ENCODE measurements around the gene EFCAB11.

- TF ChIP-seq, protein P1, sequence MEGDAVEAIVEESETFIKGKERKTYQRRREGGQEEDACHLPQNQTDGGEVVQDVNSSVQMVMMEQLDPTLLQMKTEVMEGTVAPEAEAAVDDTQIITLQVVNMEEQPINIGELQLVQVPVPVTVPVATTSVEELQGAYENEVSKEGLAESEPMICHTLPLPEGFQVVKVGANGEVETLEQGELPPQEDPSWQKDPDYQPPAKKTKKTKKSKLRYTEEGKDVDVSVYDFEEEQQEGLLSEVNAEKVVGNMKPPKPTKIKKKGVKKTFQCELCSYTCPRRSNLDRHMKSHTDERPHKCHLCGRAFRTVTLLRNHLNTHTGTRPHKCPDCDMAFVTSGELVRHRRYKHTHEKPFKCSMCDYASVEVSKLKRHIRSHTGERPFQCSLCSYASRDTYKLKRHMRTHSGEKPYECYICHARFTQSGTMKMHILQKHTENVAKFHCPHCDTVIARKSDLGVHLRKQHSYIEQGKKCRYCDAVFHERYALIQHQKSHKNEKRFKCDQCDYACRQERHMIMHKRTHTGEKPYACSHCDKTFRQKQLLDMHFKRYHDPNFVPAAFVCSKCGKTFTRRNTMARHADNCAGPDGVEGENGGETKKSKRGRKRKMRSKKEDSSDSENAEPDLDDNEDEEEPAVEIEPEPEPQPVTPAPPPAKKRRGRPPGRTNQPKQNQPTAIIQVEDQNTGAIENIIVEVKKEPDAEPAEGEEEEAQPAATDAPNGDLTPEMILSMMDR (conservative IDR thresholded peaks at IDR 0.05), result no peak
- TF ChIP-seq ZFX (IDR thresholded peaks at IDR 0.05), result no peak
These were observed 653 bp upstream of the EFCAB11 start for GRCh38 chr14:89955022-89955744.

Data from C4-2B (cell line).